Embryonic facial prominence (tissue), 1 donor: ENCODE data around the gene ATP9B.

Experiments used
- DNase-seq: peaks from one replicate; pipeline ENCODE4 v3.0.0-alpha.2; 2016; ENCODE audit errors: extremely low spot score

ATP9B gene

DNA sequence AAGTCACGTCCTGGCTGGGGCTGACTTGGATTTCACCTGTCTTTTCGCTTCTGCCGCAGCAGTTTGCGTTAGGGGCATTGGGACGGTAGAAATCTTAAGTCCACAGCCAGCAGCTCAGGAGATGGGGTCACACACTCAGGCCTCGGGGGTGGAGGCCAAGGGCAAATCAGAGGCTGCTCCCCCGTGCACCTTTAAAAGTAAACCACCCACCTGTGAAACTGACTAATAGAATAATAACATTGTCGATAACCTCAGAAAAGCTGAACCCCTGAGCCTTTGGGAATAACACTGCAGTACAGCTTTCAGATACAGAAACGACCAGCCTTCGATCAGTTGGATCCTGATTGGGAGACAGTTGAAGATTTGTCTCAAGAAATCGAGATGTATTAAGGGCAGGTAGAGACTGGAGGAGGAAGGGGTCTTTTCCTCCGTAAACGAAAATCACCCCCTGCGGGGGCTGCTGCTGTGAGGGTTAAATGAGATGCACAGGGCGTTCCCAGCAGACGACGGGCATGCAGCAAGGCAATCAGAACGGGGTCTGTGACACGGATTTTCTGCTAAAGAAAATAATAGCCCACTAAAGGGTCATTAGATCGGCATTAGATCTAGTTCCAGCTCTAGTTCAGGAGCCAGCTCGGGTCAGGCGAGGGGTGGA lies 310.2 kb downstream of the ATP9B start:
- no peak for DNase-seq

DNA sequence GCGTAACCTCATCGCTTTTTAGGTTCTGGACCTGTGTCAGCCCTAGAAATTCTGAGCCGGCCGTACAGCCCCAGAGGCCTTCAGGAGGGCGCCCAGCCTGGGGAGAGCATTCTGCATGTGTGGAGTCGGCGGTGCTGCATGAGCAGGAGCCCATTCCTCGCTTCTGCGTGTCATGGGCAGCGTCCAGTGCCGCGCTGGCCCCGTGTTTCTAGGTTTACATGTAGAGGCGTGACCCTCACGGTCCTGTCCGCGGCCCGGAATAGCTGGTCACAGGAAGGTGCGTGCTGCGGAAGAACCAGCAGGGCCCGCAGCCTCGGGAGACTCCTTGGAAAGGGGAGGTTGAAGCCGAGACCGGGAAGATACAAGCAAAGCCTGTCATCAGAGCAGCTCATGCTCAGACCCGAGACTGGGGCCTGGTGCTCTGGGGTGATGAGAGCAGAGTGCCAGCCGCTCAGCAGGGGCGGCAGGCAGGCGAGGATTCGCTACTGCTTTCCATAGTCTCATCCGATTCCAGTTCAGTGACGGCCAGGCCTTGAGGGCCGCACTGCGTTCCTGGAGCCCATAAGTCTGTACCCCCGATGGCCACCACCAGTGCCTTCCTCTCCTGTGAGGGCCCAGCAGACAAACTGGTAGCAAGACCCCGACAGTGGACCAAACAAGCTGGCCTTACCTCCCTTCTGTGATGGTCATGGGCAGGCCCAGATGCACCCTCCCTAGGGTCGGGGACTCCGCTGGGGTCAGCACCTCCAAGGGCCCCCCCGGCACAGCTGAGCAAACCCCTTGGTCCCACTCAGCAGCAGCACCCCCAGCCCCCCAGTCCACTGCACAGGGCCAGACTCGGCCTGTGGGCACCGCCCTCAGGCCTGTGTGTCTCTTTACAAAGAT lies 311.0 kb downstream of the ATP9B start:
- DNase-seq, result no peak

DNA sequence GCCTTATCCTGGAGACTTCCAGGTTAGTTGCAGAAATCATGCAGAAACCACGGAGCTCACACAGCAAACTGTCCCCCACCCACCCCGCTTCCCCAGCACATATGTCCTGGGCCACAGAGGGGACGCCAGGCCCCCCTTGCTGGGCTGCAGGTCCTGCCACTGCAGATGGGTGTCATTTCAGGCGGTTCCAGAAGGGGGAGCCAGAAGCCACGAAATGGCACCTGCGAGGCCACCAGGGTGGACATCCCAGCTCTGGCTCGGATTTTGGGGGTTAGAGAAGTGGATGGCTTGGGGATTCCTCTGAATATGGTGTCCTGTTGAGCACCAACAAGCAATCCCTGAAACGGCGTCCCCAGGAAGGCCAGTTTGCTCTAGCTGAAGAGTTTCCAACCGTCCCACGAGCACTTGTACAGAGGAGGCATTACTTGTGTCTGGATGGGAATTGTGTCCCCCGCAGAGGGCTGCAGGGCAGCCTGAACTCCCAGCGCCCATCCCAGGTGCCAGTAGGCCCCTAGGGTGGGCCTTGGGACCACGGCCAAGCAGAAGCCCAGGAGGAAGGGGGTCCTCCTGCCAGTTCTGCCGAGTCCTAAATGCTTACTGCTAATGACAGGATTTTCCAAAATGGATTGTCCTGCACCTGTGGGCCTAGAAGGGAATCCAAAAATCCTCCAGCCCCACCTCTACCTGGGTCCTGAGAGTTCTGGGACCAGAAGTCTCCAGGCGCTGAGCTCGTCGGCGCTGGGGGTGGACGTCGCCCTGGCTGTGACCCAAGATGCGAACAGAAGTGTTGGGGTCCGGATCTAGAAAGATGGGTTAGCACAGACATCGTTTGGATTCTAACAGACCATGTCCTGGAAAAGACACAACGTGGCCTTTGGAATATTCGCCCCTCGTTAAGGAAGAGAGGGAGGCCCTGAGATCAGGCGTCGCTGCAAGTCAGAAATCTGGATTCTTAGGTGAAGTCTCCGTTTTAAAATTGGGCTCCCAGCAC lies 311.9 kb downstream of the ATP9B start:
- DNase-seq, result no peak

DNA sequence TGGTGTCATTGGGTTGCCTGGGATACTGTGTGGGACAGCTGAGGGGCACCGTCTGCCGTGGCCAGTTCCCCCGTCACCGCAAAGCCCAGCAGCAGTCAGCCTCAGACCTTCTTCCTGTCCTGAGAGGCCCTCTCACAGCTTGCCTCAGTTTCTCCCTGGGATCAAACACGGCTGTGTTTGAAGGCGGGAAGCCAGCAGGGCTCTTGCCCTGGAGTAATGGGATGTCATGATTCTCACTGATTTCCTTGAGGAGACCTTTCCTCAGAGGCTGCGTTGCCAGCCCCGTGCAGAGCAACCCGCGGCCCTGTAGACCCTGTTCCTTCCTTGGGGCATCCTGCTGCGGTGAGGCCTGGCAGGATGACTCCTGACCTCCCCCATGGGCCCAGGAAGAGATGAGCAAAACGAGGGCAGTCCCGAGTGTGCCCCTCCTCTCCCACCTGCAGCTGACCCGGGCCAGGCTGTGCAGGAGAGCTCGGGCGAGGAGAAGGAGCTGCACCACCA lies 312.7 kb downstream of the ATP9B start:
- no peak for DNase-seq

DNA sequence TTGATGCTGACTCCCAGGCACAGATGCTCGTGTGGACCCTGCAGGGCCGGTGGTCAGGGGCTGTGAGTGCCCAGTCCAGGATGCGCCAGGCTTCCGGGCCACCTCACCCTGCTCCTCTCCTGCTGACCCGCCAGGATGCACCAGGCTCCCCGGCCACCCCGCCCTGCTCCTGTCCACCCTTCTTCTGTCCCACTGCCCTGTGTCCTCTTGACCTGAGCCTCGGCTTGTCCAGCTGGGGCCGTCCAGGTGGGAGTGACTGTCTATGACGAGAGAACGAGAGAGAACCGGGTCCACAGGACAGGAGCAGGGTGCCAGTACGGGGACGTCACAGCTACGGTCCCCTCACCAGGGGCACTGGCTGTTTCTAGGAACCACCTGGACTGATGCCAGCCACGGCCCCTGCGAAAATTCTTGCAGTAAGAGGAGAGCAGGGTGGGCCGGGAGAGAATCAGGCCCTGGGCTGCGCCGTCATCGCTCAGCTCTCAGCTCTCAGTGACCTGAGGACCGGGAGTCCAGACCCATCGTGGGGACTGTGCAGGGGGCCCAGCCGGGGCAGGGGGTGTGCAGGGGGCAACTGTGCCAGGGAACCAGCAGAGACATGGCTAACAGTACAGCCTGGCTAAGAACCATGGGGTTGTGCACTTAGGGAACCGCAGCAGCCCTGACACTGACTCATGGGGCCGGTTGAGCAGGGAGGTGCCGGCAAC lies 313.6 kb downstream of the ATP9B start:
- no peak for DNase-seq

DNA sequence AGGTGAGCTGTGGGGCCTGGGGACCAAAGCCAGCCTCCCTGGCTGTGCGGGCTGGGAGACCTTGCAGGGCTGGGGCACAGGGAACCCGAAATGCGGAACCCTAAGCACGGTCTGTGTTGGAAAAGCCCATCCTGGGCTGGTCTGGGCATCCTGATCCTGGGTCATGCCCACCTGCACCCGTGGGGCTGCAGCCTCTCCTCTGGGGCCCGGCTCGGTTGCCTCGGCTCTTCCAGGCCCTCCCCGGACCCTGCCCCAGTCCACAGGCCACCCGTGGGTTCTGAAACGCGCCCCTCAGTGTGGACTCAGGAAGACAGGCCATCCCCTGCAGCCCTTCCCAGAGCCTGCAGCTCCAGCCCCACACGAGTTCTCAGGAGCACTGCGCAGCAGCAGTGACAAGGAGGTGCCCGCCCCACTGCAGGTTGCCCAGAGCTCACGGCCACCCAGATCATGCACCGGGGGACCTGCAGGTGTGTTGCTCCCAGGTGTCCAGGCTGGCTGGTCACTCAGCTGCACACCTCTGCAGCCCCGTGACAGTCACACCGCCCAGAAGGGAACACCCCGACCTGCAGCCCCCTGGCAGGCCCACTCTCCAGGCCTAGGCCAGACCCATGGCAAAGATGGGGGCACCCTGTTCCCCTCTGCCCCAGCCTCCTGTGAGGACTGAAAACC lies 314.3 kb downstream of the ATP9B start:
- DNase-seq, result no peak

DNA sequence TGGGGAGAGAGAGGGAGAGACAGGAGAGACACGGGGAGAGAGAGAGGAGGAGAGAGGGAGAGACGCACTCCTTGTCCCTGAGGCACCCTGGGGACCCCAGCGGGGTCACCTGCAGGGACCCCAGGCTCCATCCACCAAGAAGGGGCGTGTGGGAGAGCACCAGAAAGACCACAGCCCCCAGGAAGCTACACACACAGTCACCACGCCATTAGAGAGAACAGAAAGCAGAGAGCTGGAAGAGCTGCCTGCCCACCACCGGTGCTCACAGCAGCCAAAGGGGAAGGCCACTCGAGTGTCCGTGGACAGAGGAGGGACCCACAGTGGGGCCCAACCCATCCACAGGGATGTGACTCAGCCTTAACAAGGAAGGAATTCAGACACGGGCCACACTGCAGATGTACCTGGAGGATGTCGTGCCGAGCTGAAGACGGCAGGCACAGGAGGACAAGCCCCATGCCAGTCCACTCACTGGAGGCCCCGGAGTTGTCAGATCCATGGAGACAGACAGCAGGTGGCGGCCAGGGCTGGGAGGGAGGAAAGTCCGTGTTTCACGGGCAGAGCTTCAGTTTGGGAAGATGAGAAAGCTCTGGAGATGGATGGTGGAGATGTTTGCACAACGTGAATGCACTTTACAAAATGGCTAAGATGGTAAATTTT lies 315.1 kb downstream of the ATP9B start:
- DNase-seq, result no peak

DNA sequence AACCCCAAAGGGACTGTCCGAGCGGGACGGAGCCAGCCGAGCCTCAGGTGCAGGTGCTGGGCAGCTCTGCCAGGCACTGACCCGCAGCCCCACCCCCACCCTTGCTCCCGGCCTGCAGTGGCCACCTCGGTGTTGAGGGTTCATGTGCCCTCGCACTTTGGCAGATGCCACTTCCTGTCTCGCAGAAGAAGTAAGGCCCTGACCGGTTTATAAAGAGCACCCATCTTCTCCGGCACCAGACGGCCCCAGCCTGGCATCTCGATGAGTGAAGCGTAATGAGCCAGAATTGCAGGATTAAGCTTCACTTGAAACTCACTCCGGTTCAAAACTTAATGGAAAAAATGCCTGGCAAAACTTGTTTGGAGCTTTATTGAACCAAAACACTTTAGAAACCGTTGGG lies 315.6 kb downstream of the ATP9B start:
- DNase-seq, result no peak

DNA sequence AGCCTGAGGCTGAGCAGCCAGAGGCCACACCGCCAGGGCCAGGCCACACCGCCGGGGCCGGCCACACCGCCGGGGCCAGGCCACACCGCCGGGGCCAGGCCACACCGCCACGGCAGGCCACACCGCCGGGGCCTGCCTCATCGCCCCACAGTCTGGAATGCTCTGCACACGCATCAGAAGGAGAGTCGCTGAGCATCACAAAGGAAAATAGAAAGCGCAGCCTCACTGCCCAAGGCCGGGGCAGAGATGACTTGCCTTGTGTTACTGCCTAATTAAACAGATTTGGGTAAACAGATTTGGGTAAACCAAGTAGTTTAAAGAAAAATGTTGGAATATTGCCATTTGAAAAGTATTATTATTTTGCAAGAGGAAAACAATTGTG lies 316.1 kb downstream of the ATP9B start:
- DNase-seq, result no peak

DNA sequence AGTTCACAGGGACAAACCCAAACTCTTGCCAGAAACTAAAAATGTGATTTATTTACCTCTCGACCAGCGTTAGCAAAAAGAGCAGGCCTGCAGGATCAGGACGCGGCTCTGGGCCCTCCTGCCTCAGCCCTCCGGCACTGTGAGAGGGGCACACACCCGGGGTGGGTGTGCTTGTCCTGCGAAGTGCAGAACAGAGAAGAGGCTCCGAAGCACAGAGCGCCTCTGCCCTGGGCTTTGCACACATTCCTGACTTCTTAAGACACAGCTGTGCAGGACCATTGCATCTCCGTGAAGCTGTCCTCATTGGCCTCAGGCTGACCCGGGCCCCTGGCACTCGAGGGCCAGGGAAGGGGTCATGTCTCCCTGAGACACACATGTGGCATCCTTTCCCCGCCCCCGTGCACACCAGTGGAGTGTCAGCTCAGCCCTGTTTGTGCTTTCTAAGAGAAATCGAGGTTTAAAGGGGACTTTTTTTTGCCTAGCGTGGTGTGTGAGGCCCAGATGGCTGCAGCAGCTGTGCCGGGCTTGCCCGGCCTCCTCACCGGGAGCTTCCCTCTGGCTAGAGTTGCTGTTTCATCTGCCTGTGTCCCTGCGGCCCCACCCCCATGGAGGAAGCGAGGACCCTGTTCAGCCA lies 316.6 kb downstream of the ATP9B start:
- DNase-seq, result no peak

DNA sequence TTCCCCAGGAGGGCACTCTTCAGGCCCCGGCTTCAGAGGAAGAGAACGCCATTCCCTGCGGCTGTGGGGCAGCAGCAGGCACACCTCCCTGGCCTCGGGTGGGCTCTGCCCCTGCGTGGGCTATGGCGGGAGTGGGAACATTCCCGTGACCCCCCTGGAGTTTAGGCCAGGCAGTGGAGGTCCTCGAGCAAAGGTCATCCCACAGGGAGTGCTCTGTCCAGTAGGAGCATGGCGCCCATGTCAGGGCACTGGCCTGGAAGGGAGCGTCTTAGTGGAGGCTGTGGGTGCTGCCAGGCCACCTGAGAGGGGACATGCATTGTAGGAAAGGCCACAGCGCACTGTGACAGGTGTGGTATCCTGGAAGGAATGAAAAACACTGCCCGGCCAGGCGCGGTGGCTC lies 317.4 kb downstream of the ATP9B start:
- DNase-seq, result no peak

DNA sequence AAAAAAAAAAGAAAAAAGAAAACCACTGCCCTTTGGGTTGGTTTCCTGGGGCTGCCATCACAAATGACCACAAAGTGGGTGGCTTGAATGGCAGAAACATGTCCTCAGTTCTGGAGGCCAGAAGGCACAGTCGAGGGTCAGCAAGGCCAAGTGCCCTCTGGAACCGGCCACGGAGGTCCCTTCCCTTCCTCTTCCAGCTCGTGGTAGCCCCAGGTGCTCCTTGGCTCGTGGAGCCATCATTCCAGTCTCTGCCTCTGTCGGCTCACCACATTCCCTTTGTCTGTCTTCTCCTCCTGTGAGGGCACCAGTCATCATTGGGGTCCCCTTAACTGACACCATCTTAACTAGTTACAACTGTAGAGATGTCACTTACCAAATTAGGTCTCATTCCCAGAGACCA lies 318.0 kb downstream of the ATP9B start:
- no peak for DNase-seq

DNA sequence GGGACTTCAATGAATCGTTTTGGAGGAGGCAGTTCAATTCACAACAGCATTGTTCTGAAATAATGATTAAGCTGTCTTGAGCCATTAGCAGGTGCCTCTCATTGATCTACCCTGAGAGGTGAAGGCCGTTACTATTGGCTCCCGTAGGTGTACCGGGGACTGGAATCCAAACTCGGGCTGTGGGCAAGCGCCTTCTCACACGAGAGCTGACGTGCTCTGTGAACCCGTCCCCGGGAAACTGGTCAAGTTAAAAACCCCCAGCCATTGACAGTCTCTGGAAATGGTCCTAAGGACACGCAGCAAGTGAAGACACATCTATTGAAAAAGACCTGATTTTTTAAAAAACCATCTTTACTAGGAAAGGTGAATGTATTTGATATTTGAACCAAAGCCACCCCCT lies 318.4 kb downstream of the ATP9B start:
- no peak for DNase-seq

DNA sequence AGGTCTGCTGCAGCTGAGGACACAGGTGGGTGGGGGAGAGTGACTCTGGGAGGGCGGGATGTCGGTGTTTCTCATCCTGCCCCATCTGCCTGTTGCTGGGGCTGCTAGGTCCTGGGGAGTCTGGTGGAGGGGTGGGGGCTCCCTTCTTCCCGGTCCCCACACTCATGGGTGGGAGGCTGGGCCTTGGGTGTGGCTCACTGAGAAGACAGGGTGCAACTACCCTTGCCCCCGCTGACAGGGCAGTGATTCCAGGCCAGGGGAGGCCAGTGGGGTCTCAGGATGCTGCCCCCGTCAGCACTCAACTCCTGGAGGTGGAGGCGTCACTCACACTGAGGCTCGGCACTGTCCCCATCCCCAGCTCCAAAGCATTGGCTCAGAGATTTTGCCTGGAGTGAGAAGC lies 318.8 kb downstream of the ATP9B start:
- no peak for DNase-seq

DNA sequence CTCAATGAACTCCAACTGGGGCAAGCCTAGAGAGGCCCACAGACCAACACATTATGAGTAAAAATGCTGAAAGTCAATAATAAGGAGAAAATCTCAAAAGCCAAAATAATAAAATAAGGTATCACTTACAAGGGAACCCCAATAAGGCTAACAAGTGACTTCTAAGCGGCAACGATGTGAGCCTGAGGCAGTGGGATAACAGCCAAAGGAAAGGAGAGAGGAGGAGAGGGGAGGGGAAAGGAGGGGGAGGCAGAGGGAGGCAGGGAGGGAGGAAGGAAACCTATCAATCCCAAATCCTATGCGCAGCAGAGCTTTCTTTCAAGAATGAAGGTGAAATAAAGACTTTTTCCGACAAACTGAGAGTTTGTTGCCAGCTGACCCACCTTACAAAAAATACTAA lies 320.5 kb downstream of the ATP9B start:
- DNase-seq, result no peak

DNA sequence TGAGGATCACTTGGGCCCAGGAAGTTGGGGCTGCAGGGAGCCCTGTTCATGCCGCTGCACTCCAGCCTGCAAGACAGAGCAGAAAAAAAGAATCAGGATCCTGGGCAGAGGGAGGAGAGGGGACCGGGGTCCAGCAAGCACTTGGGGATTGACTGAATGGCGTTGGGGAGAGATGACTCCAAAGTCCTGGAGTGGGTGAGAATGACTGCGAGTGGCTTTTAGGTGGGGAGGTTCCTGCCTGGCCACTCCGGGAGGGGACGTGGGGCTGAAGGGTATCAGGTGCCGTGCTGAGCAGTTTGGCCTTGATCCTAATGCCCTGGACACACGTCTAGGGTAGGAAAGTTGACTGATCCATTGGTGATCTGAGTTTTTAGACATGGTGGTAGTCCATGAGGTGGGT lies 323.0 kb downstream of the ATP9B start:
- no peak for DNase-seq

DNA sequence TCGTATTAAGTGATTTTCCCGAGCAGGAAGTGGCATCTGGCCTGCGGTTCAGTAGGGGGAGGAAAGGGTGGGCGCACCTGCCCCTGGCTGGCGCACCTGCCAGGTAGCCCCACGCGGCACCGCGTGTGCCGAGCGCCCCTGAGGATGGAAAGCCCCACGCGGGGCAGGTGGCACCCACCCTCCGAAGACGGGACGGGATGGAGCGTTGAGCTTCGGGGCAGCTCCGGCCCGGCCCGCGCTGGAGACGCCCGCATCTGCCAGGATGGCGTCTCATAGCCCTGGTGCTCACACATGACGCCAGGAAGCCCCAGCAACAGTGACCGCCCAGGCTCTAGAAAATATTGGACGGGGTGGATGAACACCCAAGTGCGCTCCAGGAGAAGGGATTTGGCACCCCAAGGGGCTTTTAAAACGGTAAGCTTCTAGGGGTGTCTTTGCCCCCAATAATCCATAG lies 324.0 kb downstream of the ATP9B start:
- no peak for DNase-seq

DNA sequence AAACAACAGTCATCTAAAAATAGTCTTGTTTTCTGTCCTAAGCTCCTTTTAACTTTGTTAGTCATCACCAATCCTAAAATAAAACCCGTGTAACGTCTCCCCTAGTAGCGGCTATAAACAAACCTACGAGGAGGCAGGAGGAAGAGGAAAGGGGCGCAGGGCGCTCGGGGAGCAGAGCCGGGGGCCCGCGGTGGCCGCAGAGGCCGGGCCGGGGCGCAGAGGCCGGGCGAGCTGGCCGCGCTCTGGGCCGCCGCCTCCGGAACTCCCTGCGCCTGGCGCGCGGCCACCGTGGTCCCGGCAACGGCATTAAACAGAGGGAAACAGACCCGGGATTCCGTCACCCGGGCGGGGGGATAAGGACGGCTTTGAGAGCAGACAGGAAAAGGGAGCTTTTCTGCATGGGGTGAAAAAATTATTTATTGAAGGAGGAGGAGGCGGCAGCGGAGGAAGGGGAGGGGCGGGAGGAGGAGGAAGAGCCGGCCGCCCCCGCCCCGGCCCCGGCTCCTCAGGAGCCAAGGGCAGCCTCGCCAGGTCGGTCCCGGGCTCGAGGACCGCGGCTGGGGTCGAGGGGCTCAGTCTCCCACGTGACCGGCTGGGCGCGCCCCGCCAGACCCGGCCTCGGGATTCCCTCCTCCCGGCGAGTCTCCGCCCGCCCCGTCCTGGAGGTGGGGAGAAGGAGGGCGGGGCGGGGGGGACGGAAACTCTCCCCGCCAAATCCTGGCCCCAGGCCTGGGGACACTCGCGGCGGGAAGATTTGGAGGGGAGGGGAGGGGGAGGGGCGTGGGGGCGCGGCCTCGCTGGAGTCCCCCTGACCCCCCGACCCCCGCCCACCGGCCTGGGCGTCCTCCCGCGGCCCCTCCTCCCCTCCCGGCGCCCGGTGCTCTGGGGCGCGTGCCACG lies 324.7 kb downstream of the ATP9B start:
- DNase-seq, result peak; percentile 83
